Esophagus squamous epithelium (tissue), 5 donors: ENCODE data around the gene ARAP1. TPM values are rescaled to one million over a fixed set of nuclear protein-coding genes. Genes with fewer than 3 reads are reported as not detected.

ENCODE experiments used
- DNase-seq: peaks from one replicate; lab custom pipeline; 2025; lab: John Stamatoyannopoulos, UW
- H3K27ac ChIP-seq, 4 donors: fragments of 200-600 bp; sonication (generic); one replicate each; pipeline ENCODE4 v1.5.1; 2016 to 2019; ENCODE audit warnings: mild to moderate bottlenecking in 1 of 4
- H3K27me3 ChIP-seq, 4 donors: fragments of 200-600 bp; sonication (generic); 1 replicate in 3 of 4; 2 replicates in 1 of 4; pipeline versions ENCODE4 v1.5.1 to v1.6.0; 2017 to 2021; ENCODE audit warnings: antibody characterized with exemption in 1 of 4
- H3K36me3 ChIP-seq, 3 donors: fragments of 200-600 bp; sonication (generic); one replicate each; pipeline ENCODE4 v1.5.1; 2016 to 2019
- H3K4me1 ChIP-seq, 3 donors: fragments of 200-600 bp; sonication (generic); one replicate each; pipeline ENCODE4 v1.5.1; 2017 to 2019
- H3K4me3 ChIP-seq, 4 donors: fragments of 200-600 bp; sonication (generic); 1 replicate in 3 of 4; 2 replicates in 1 of 4; pipeline ENCODE4 v1.5.1; 2016 to 2019; ENCODE audit warnings: mild to moderate bottlenecking in 2 of 4, moderate library complexity in 1 of 4
- H3K9me3 ChIP-seq, 3 donors: fragments of 200-600 bp; sonication (generic); one replicate each; pipeline ENCODE4 v1.5.1; 2016 to 2019
- POLR2A ChIP-seq, 4 donors: fragments of 450-650 bp; IDR thresholded peaks; one replicate each; pipeline ENCODE4 v1.6.1; 2017; ENCODE audit warnings: antibody characterized with exemption in 4 of 4, mild to moderate bottlenecking in 4 of 4, moderate library complexity in 3 of 4
- WGBS, 2 donors: methylation state at CpG; one replicate each; pipeline ENCODE4 v1.1.5; 2018; 5-methylcytosine and 5-hydroxymethylcytosine counted together
- intact Hi-C: fragments of 100-400 bp; cut with DNase I; formaldehyde crosslinking; loops from one replicate; pipeline ENCODE4 v1.15.0; 2022
- total RNA-seq, 4 donors: library from RNA; depleted of rRNA; stranded (reverse); fragments of >200 nt; gene quantifications; one replicate each; pipeline ENCODE4 v1.1.0, GENCODE V29; 2016
- TF ChIP-seq, protein P1 (sequence below), 6 experiments: fragments of 450-650 bp in 4 of 6; fragments of 200-600 bp in 2 of 6; sonication (generic) in 2 of 6; IDR thresholded peaks; one replicate each; pipeline ENCODE4 v1.5.1; 2016 to 2019; ENCODE audit warnings: antibody characterized with exemption in 6 of 6, mild to moderate bottlenecking in 4 of 6, moderate library complexity in 4 of 6
- donor health status: DM: yes; HTN: yes; CAD: no.

Gene ARAP1
- total RNA-seq, 4 donors from 2014 or later, result 37.8 to 114 (median 70.6) TPM

DNA sequence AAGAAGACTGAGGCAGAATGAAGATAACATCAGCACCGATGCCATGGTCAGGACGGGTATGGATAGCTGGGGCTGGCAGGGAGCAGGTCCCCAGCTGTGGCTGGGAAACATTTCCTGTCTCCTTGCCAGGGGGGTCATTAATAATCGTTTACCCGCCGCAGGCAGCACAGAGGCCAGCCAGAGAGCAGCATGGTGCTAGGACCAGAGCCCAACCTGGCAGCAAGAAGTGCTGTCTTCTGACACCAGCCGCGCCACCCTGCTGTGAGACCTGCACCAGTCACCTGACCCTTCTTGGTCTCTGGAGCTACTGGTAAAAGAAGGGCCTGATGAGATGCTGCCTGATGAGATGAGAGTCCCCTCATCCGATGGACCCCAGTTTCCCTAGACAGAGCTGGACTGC lies 114.3 kb downstream of the ARAP1 start:
- H3K4me3 ChIP-seq, result peak overlapping the region in 1 of 4 donors; percentile 2
- 26 to 77% methylated on average over 5 to 7 of the region's 8 CpGs for WGBS, 2 donors
- H3K4me1 ChIP-seq, result peaks cover 6 to 85% (median 27%) of the 10 kb centered on the region in 3 donors
- intact Hi-C loops, result loop anchor here (5.0 kb wide), 1 partner anchor 51 kb away; no protein-coding TSS in a partner anchor
- H3K27ac ChIP-seq, result peak overlapping the region in 2 of 4 donors; percentile 58 to 76
- DNase-seq, result no peak
- no peaks in the 10 kb centered on the region for H3K36me3 ChIP-seq
- TF ChIP-seq, protein P1, sequence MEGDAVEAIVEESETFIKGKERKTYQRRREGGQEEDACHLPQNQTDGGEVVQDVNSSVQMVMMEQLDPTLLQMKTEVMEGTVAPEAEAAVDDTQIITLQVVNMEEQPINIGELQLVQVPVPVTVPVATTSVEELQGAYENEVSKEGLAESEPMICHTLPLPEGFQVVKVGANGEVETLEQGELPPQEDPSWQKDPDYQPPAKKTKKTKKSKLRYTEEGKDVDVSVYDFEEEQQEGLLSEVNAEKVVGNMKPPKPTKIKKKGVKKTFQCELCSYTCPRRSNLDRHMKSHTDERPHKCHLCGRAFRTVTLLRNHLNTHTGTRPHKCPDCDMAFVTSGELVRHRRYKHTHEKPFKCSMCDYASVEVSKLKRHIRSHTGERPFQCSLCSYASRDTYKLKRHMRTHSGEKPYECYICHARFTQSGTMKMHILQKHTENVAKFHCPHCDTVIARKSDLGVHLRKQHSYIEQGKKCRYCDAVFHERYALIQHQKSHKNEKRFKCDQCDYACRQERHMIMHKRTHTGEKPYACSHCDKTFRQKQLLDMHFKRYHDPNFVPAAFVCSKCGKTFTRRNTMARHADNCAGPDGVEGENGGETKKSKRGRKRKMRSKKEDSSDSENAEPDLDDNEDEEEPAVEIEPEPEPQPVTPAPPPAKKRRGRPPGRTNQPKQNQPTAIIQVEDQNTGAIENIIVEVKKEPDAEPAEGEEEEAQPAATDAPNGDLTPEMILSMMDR (IDR thresholded peaks at IDR 0.05), result no peak
- TF ChIP-seq POLR2A (IDR thresholded peaks at IDR 0.05), result no peak
- H3K9me3 ChIP-seq, result no peaks in the 10 kb centered on the region
- peaks cover 0 to 63% (median 0%) of the 10 kb centered on the region in 4 donors for H3K27me3 ChIP-seq

DNA sequence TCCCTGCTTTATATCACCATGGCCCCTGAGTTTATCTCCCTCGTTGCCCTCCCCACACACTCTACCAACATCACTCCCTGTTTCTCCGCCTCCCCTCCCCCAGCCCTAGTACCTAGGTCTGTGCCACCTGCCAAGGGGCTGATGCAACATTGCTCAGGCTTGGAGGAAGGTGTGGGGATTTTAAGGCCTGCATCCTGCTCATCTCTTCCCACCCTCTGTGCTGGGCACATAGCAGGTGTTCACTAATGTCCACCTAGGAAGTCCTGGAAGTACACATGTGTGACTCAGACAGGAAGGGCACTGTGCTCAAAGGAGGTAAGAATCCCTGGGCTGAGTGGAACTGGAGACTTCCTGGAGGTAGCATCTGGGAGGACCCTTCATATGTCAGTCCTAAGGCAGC lies 115.0 kb downstream of the ARAP1 start:
- intact Hi-C loops, result loop anchor here (5.0 kb wide), 1 partner anchor 50 kb away; no protein-coding TSS in a partner anchor
- TF ChIP-seq, protein P1 (IDR thresholded peaks at IDR 0.05), result no peak
- no peak for TF ChIP-seq POLR2A (IDR thresholded peaks at IDR 0.05)
- DNase-seq, result no peak
- WGBS, 2 donors, result 75 to 76% methylated on average over 2 of the region's 2 CpGs
- H3K27me3 ChIP-seq, result peaks cover 0 to 57% (median 0%) of the 10 kb centered on the region in 4 donors
- H3K36me3 ChIP-seq, result no peaks in the 10 kb centered on the region
- H3K4me1 ChIP-seq, result peaks cover 0 to 85% (median 31%) of the 10 kb centered on the region in 3 donors
- no peaks in the 10 kb centered on the region for H3K9me3 ChIP-seq
- no peak overlapping the region for H3K4me3 ChIP-seq
- peak overlapping the region in 3 of 4 donors; percentile 2 to 76 (median 60) for H3K27ac ChIP-seq

DNA sequence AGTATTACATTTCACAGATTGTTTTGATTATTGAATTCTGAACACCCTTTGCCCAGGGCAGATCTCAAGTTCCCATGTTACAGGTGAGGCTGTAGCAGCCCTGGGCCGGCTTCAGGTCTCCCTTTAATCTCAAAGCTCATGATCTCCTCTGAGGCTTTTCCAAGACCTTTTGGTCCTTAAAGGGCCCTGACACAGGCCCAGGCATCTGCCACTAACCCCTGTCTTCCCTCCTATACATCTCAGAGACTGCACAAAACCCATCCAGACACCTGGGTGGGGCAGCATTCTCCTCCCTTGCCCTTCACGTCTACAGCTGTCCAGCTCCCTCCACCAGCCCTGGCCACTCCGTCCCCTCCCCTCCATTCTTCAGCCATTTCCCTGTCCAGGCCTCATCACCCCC lies 115.8 kb downstream of the ARAP1 start:
- no peaks in the 10 kb centered on the region for H3K9me3 ChIP-seq
- H3K36me3 ChIP-seq, result no peaks in the 10 kb centered on the region
- intact Hi-C loops, result loop anchor here (5.0 kb wide), 1 partner anchor 49 kb away; no protein-coding TSS in a partner anchor
- TF ChIP-seq POLR2A (IDR thresholded peaks at IDR 0.05), result no peak
- TF ChIP-seq, protein P1 (IDR thresholded peaks at IDR 0.05), result no peak
- peaks cover 0 to 85% (median 31%) of the 10 kb centered on the region in 3 donors for H3K4me1 ChIP-seq
- WGBS, 2 donors, result 51 to 56% methylated on average over 3 of the region's 3 CpGs
- H3K27ac ChIP-seq, result peak overlapping the region in 3 of 4 donors; percentile 2 to 76 (median 60)
- H3K27me3 ChIP-seq, result peaks cover 0 to 49% (median 0%) of the 10 kb centered on the region in 4 donors
- DNase-seq, result no peak
- no peak overlapping the region for H3K4me3 ChIP-seq

DNA sequence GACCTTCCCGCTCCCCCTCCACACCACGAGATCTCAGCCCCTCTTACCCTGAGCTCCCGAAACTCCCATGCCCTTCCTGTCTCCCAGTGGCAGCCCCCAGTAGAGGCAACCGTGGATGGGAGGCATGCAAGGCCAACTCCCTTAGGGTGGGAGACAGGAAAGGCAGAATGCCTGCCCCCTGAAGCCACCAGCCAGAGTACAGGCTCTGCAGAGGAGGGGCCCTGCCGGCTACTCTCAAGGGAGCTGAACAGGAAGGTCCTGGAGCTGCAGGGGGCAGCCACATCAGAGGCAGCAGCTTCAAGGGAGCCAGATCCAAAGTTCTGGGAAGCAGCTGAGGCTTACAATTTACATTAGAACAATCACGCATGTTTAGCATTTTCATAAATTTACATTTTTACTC lies 116.3 kb downstream of the ARAP1 start:
- Histone ChIP-seq H3K4me1 (peaks cover 0 to 85% (median 35%) of the 10 kb centered on the region in 3 donors), H3K27ac (peak overlapping the region in 2 of 4 donors; percentile 76 to 85), H3K36me3 (no peaks in the 10 kb centered on the region), H3K4me3 (no peak overlapping the region), H3K27me3 (peaks cover 0 to 45% (median 0%) of the 10 kb centered on the region in 4 donors), H3K9me3 (no peaks in the 10 kb centered on the region)
- 40 to 55% methylated on average over 2 of the region's 6 CpGs for WGBS, 2 donors
- no peak for TF ChIP-seq POLR2A (IDR thresholded peaks at IDR 0.05)
- TF ChIP-seq, protein P1 (IDR thresholded peaks at IDR 0.05), result no peak
- no peak for DNase-seq
- intact Hi-C loops, result loop anchor here (5.0 kb wide), 1 partner anchor 49 kb away; no protein-coding TSS in a partner anchor

DNA sequence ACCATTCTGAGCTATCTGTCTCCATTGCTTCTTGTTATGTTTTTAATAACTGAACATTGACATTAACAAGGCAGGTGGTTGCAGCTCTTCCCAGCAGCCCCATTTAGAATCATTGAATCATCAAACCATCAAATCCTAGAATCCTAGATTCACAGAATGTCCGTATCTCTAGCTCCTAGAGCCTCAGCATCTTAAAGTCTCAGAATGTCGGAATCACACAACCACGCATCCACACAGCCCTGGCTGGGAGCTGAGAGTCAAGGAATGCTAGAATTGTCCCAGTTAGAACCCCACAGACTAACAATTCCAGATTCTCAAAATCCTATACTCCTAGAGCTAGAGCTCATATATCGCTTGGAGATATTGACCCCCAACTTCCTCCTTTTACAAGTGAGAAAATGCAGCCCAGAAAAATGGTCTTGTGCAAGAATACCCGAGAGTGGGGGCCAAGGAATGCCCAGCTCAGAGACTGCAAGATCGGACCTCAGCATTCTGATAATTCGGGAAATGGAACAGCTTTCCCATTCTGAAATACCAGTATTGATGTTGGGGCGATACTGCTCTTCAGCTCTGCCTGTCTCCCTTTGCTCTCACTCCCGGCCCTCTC lies 116.8 kb downstream of the ARAP1 start:
- intact Hi-C loops, result loop anchor here (5.0 kb wide), 1 partner anchor 48 kb away; no protein-coding TSS in a partner anchor
- H3K4me1 ChIP-seq, result peaks cover under 1 to 89% (median 37%) of the 10 kb centered on the region in 3 donors
- peaks cover 0 to 39% (median 0%) of the 10 kb centered on the region in 4 donors for H3K27me3 ChIP-seq

More for the DNA sequence above, 116.8 kb downstream of the ARAP1 start:
- 59 to 75% methylated on average over 7 to 8 of the region's 9 CpGs for WGBS, 2 donors
- Histone ChIP-seq H3K27ac (peak overlapping the region in 3 of 4 donors; percentile 13 to 85 (median 76)), H3K36me3 (no peaks in the 10 kb centered on the region), H3K9me3 (no peaks in the 10 kb centered on the region), H3K4me3 (no peak overlapping the region)
- TF ChIP-seq, protein P1 (IDR thresholded peaks at IDR 0.05), result no peak
- no peak for TF ChIP-seq POLR2A (IDR thresholded peaks at IDR 0.05)
- no peak for DNase-seq
